GM12872 (cell line): ENCODE measurements around the gene NRARP.

Experiments used
- TF ChIP-seq, protein P1 (sequence below): IDR thresholded peaks from 3 replicates; pipeline ENCODE4 v1.5.1; 2011; ENCODE audit warnings: low read depth, mild to moderate bottlenecking, low read length, moderate library complexity; ENCODE audit not compliant: insufficient read depth

NRARP gene

DNA sequence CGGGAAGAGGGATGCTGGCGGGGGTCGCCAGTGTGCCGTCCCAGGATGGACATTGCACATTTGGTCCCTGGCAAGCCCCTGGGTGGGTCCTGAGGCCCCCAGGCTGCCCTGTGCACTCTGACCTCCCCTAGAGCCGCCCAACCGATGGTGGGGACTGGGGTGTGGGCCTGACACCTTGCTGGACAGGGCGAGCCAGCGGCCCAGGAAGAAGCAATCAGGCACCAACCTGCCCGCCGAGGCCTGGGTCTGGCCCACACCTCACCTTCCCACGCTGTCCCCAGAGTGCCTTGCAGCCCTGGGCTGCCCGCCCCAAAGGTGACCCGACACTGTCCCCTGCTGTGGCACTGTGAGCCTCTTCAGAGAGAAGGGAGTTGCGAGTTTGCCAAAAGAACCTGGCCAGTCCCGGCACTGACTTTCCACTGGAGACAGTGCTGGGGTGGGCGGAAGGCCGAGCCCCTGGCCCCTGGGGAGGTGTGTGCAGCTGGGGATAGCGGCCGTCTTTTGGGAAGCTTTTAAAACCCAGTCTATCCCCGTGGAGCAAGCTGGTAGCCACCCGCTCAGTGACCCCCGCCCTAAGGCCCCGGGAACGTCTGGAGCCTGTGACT, 12.0 kb upstream of the NRARP start:
- TF ChIP-seq, protein P1, sequence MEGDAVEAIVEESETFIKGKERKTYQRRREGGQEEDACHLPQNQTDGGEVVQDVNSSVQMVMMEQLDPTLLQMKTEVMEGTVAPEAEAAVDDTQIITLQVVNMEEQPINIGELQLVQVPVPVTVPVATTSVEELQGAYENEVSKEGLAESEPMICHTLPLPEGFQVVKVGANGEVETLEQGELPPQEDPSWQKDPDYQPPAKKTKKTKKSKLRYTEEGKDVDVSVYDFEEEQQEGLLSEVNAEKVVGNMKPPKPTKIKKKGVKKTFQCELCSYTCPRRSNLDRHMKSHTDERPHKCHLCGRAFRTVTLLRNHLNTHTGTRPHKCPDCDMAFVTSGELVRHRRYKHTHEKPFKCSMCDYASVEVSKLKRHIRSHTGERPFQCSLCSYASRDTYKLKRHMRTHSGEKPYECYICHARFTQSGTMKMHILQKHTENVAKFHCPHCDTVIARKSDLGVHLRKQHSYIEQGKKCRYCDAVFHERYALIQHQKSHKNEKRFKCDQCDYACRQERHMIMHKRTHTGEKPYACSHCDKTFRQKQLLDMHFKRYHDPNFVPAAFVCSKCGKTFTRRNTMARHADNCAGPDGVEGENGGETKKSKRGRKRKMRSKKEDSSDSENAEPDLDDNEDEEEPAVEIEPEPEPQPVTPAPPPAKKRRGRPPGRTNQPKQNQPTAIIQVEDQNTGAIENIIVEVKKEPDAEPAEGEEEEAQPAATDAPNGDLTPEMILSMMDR = no peak

DNA sequence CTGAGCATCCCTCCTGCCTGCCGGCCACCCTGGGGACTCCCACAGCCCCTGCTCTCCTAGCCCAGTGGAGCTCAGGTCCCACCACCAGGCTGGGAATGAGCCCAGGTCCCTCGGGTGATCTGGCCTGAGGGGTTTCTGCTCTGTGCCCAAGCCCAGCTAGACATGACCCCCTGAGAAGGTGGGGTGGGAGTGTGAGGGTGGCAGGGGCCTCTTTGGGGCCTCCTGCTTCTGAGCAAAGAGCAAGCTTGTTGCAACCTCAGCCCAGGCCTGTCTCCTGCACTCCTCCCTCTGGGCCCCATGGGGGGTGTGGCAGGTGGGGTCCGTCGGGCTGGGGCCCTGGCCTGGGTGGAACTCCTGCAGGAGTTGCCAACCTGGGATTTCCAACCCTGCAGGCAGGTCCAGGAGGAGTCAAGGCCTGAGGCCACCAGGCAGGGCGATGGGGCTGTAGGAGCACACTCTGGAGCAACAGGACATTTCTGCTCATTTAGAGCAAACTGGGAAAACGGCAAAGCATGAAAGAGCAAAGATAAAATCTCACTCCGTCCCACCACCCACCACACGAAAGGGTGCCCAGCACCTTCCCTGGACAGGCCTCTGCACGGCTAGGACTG, 11.4 kb upstream of the NRARP start:
- TF ChIP-seq, protein P1 = no peak

DNA sequence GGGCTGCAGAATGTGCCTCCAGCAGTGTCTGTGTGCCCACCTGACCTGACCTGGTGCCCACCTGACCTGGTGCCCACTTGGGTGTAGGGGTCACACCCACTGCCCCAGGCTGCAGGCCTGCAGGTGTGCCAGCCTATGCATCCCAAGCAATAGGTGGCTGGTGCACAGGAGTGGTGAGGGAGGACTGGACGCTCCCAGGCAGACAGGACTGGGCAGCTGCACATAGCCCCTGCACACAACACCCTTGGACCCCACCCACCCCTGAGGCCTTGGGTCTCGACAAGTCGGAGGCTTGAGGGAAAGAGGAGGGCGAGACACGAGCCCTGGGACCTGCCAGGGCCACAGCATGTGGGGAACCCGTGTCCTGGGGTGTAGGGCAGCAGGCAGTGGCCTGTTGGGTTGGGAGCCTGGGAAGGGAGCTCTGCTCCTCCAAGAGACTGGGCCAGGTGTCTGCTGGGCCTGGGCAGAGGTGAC, 10.8 kb upstream of the NRARP start:
- TF ChIP-seq, protein P1 = no peak

DNA sequence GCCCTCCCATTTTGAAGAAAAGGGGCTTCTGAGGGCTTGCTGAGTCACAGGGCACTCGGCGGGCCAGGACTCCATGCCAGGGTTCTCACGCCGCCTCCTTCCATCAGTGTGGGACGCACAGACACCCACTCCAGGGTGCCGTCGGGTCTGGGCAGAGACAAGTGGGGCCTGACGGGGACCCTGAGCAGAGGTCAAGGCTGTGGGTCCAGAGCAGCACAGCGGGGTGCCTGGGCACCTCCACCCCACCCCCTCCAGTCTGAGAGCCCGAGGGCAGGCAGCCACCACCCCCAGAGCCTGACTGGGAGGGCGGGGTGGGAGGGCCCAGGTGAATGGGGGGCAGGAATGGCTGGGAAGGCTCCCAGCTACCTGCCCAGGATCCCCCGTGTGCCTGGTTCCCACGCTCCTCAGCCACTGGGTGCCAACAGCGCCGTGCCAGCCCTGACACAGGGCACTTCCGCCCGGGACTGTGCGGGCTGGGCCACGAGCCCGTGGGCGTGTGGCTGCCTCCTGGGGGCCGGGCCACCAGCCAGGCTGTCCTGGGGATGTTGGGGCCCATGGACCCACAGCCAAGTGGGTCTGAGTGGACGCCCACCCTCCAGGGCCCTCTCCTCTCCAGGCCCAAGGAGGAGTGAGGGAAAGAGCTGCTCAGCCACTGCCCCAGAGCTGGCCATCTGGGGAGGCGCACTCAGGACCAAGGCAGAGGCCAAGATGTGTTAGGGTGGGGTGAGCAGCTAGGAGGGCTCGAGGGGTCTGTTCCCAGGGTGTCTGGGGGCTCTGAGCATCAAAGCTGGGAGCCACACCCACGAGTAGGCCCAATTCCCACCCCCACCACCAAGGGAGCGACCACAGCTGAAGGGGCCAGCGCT, 10.1 kb upstream of the NRARP start:
- TF ChIP-seq, protein P1 = no peak

DNA sequence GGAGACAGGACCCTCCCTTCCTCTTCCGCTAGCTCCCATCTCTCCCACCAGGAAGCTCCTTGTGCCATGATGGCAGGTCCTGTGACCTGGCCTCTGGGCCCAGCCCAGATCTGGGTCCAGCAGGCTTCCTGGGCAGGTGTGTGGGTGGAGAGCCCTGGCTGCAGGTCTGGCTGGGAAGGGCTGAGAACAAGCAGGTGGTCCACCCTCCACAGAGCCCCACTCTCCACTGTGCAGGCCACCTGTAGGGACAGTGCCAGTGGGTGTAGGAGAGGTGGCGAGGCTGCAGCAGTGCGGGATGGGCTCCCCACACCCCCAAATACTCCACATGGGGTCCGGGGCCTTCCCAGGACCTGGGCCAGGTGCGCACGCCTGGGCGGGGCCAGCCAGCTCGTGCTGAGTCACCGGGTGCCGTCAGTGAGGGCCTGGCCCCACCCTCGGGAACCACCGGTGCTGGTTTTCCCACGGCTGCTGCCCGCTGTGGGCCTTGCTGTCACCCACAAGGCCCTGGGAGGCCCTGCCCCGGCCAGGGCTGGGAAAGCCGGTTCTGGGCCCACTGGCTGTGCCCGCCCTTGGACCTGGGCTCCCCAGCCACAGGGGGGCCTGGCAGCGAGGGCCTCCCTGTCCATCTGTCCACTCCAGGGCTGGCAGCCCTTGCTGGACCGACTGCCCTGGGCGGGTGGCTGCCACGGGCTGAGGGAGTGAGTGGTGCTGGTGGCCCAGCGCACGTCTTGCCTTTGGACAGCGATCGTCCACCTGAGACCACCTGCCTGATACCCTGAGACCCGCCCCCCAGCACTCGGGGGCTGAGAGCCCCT, 9.3 kb upstream of the NRARP start:
- TF ChIP-seq, protein P1 = no peak

DNA sequence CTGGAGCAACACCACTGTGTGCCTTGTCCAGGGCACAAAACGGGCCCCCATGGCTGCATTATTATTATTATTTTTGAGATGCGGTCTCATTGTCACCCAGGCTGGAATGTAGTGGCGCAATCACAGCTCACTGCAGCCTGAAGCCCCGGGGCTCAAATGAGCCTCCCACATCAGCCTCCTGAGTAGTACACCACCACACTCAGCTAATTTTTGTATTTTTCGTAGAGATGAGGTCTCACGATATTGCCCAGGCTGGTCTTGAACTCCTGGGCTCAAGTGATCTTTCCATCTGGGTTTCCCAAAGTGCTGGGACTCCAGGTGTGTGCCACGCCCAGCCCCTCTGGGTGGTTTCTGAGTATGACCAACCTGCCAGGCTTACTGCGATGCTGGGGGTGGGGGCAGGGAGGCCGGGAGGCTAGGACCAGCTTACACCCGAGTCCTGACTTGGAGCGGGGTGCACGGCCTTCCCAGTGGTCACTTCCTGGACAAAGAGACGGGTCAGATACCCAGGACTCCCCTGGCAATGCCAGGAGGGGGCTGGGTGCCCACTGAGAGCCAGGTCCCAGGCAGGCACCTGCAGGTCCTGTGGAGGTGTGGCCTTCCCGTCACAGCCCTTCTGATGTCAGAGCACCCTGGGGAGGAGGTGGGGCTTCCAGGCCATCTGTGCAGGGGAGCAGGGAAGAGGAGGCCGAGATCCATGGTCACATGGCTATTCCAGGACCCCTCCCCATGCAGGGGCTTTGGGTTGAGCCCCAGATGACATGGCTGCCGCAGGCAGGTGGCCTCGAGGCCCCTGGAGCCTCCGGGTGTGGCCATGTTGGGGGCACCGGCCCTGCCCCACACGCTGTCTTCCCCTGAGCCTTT, 8.3 kb upstream of the NRARP start:
- TF ChIP-seq, protein P1 = no peak
